ENCODE data around the gene TMEM135.

DNA sequence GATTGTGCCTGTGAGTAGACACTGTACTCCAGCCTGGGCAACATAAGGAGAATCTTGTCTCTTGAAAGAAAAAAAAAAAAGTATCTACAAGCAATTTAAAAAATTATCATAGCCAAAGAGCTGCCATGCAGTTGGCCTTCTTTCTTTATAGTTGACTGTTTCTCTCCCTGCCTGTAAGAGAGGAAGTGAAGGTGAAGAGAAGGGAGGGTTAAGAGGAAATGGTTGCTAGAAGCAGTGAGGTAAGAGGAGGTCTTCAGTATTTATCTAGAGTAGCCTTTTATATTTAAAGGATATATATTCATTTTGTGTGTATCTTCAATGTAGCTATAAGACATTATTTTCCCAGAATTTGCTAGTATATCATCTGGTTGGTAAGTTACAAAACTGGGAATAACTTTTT lies 217.9 kb downstream of the TMEM135 start:
- TF ChIP-seq, protein P1, sequence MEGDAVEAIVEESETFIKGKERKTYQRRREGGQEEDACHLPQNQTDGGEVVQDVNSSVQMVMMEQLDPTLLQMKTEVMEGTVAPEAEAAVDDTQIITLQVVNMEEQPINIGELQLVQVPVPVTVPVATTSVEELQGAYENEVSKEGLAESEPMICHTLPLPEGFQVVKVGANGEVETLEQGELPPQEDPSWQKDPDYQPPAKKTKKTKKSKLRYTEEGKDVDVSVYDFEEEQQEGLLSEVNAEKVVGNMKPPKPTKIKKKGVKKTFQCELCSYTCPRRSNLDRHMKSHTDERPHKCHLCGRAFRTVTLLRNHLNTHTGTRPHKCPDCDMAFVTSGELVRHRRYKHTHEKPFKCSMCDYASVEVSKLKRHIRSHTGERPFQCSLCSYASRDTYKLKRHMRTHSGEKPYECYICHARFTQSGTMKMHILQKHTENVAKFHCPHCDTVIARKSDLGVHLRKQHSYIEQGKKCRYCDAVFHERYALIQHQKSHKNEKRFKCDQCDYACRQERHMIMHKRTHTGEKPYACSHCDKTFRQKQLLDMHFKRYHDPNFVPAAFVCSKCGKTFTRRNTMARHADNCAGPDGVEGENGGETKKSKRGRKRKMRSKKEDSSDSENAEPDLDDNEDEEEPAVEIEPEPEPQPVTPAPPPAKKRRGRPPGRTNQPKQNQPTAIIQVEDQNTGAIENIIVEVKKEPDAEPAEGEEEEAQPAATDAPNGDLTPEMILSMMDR (IDR thresholded peaks at IDR 0.05) = no peak
- no peak for TF ChIP-seq EZH2 (IDR thresholded peaks at IDR 0.05; ENCODE audit: borderline replicate concordance, insufficient read depth, low read depth, low read length, poor library complexity, severe bottlenecking)
